GM12875 (cell line): ENCODE results near the gene B3GLCT.
"Not testable (repeated sequence)": the region's sequence is repeated elsewhere in the genome, so short reads cannot be mapped to it uniquely, and the experiment has no call there.

Experiments used
- H3K4me3 ChIP-seq: one replicate; pipeline ENCODE4 v1.5.1; 2011; ENCODE audit warnings: low read depth, low read length, control low read depth
- CTCF ChIP-seq: IDR thresholded peaks from 2 replicates; pipeline ENCODE4 v1.5.1; 2011; ENCODE audit warnings: low read depth, mild to moderate bottlenecking, control low read depth, inconsistent platforms, low read length, moderate library complexity, borderline replicate concordance; ENCODE audit not compliant: insufficient read depth

Gene B3GLCT

GRCh38 chr13:31334994-31335557 lies 135.3 kb downstream of the B3GLCT start:
- no peak for TF ChIP-seq CTCF

GRCh38 chr13:31339616-31340015 lies 139.8 kb downstream of the B3GLCT start:
- H3K4me3 ChIP-seq = not testable (repeated sequence)

More at GRCh38 chr13:31334994-31335557, 135.3 kb downstream of the B3GLCT start:
- H3K4me3 ChIP-seq = no peak overlapping the region

GRCh38 chr13:31340848-31341247 lies 141.1 kb downstream of the B3GLCT start:
- H3K4me3 ChIP-seq = not testable (repeated sequence)

- no peak overlapping the region for H3K4me3 ChIP-seq
- no peak for TF ChIP-seq CTCF
Observed at GRCh38 chr13:31346891-31347290, 147.1 kb downstream of the B3GLCT start.

- no peak overlapping the region for H3K4me3 ChIP-seq
- no peak for TF ChIP-seq CTCF
Observed at GRCh38 chr13:31349156-31349555, 149.4 kb downstream of the B3GLCT start.

- no peak for TF ChIP-seq CTCF
- no peak overlapping the region for H3K4me3 ChIP-seq
Observed at GRCh38 chr13:31350560-31350959, 150.8 kb downstream of the B3GLCT start.

GRCh38 chr13:31351376-31351775 lies 151.6 kb downstream of the B3GLCT start:
- TF ChIP-seq CTCF = no peak
- no peak overlapping the region for H3K4me3 ChIP-seq

GRCh38 chr13:31352467-31352866 lies 152.7 kb downstream of the B3GLCT start:
- no peak for TF ChIP-seq CTCF
- H3K4me3 ChIP-seq = no peak overlapping the region
